Left colon (tissue), 2 donors: ENCODE measurements around the gene TMF1. TPM values are rescaled to one million over a fixed set of nuclear protein-coding genes. Genes with fewer than 3 reads are reported as not detected.
A peak's percentile ranks its signal among the peaks of the same experiment; 100 is the strongest.

Experiments used
- ATAC-seq: fragments of 200-7000 bp; cut with Tn5 transposase; one replicate; pipeline ENCODE4 v1.9.1; 2020; ENCODE audit warnings: mild to moderate bottlenecking, moderate library complexity
- DNase-seq, 2 donors: peaks; one replicate each; pipeline ENCODE4 v3.0.0-alpha.2; 2020
- intact Hi-C, 2 donors: fragments of 100-400 bp; cut with DNase I in 1 of 2; cut with micrococcal nuclease in 1 of 2; formaldehyde crosslinking; loops; one replicate each; pipeline versions ENCODE4 v1.11.2 to v1.14.0; 2022; cut with DNase I, micrococcal nuclease
- total RNA-seq, 2 donors: library from RNA; stranded (reverse); fragmentation: NEBNext Ultra II Directional; extraction: Animal tissue kit (Norgen Biotek cat#: 25700); gene quantifications; one replicate each; pipeline ENCODE4 v1.2.1, GENCODE V29; 2021
- donor health status: DM: no; HTN: no; CAD: no.
- donor health status: DM: yes; HTN: yes; CAD: no.

Gene TMF1
- total RNA-seq, 2 donors from 2014 or later = 44.7 to 47.2 TPM

- intact Hi-C loops = no loop called here
- no peak for ATAC-seq
- peak in 1 of 2 donors; percentile 56 for DNase-seq
These were observed 30.7 kb upstream of the TMF1 start for GRCh38 chr3:69082805-69083204.

GRCh38 chr3:69082361-69082760 lies 30.2 kb upstream of the TMF1 start:
- no peak for DNase-seq
- no peak for ATAC-seq
- intact Hi-C loops = no loop called here

- intact Hi-C loops = no loop called here
- ATAC-seq (no peak), DNase-seq (no peak)
These were observed 29.6 kb upstream of the TMF1 start for GRCh38 chr3:69081583-69082262.

- DNase-seq = peak; percentile 94 to 95
- intact Hi-C loops = no loop called here
- peak; percentile 84 for ATAC-seq
These were observed 28.2 kb upstream of the TMF1 start, which contains the start of gene UBA3 for GRCh38 chr3:69080233-69080920. UBA3 (minus strand) TSS chr3:69080365; CDS start chr3:69080353, 12 bp downstream.

- intact Hi-C loops = no loop called here
- peak in 1 of 2 donors; percentile 45 for DNase-seq
- ATAC-seq = peak; percentile 60
These were observed 27.4 kb upstream of the TMF1 start for GRCh38 chr3:69079269-69080159.

GRCh38 chr3:69072928-69073327 lies 20.8 kb upstream of the TMF1 start:
- DNase-seq = no peak
- intact Hi-C loops = no loop called here
- no peak for ATAC-seq

GRCh38 chr3:69066121-69066520 lies 14.0 kb upstream of the TMF1 start:
- DNase-seq = no peak
- no peak for ATAC-seq
- intact Hi-C loops = no loop called here

GRCh38 chr3:69065318-69065964 lies 13.3 kb upstream of the TMF1 start:
- intact Hi-C loops = no loop called here
- DNase-seq = no peak
- no peak for ATAC-seq

GRCh38 chr3:69063636-69064035 lies 11.5 kb upstream of the TMF1 start:
- DNase-seq (no peak), ATAC-seq (no peak)
- intact Hi-C loops = no loop called here

GRCh38 chr3:69059688-69060087 lies 7.6 kb upstream of the TMF1 start:
- intact Hi-C loops = no loop called here
- DNase-seq (no peak), ATAC-seq (no peak)

- ATAC-seq = no peak
- intact Hi-C loops = no loop called here
These were observed 6.8 kb upstream of the TMF1 start for GRCh38 chr3:69058947-69059224.

GRCh38 chr3:69058180-69058946 lies 6.2 kb upstream of the TMF1 start:
- DNase-seq (no peak), ATAC-seq (no peak)
- intact Hi-C loops = no loop called here

More at GRCh38 chr3:69058947-69059224, 6.8 kb upstream of the TMF1 start:
- DNase-seq = no peak

- DNase-seq = no peak
- no peak for ATAC-seq
- intact Hi-C loops = no loop called here
These were observed 352 bp upstream of the TMF1 start for GRCh38 chr3:69052472-69052898.

- DNase-seq (no peak), ATAC-seq (no peak)
- intact Hi-C loops = no loop called here
These were observed 3.1 kb downstream of the TMF1 start for GRCh38 chr3:69048990-69049389.

GRCh38 chr3:69044608-69045007 lies 7.5 kb downstream of the TMF1 start:
- DNase-seq (no peak), ATAC-seq (no peak)
- intact Hi-C loops = no loop called here

- intact Hi-C loops = no loop called here
- DNase-seq (no peak), ATAC-seq (no peak)
These were observed 18.7 kb downstream of the TMF1 start for GRCh38 chr3:69033470-69033869.

GRCh38 chr3:69032737-69033136 lies 19.4 kb downstream of the TMF1 start:
- no peak for ATAC-seq
- intact Hi-C loops = no loop called here

GRCh38 chr3:69032142-69032541 lies 20.0 kb downstream of the TMF1 start:
- no peak for ATAC-seq
- no peak for DNase-seq
- intact Hi-C loops = no loop called here

More at GRCh38 chr3:69032737-69033136, 19.4 kb downstream of the TMF1 start:
- DNase-seq = no peak

- intact Hi-C loops = no loop called here
- ATAC-seq = no peak
- no peak for DNase-seq
These were observed 20.5 kb downstream of the TMF1 start for GRCh38 chr3:69031635-69032034.
